Smooth muscle cell of the brain vasculature (primary cell): ENCODE results near the gene RIN3.

Source experiments
- DNase-seq: peaks from one replicate; pipeline ENCODE4 v3.0.0-alpha.2; 2012; ENCODE audit warnings: low read depth, low spot score

RIN3 gene

DNA sequence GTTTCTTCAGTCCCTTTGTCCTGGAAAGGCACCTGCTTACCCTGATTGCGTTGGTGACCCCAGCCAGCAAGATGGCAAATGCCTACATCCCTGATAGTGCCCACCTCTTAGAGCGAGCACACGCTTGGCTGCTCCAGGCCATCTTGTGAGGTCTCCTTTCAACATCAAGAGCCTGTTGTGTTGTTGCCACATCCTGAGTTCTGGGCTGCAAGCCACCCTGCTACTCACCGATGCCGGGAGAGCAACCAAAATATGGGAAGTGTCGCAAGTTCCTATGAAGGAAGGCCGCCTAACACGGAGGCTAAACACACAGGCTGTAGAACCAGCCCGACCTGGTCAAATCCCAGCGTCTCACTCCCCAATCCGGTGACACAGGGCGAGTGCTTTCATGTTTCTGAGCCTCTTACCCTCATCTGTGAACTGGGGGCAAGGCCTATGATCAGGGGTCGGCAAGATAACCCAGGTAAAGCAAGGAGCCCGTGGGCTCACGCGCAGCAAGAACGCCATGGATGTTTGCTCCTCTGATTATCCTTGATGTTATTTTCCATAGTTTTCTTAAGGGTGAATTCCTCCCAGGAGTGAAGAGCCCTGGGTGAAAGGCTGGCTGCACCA is 136.5 kb downstream of the RIN3 start:
- DNase-seq: no peak

DNA sequence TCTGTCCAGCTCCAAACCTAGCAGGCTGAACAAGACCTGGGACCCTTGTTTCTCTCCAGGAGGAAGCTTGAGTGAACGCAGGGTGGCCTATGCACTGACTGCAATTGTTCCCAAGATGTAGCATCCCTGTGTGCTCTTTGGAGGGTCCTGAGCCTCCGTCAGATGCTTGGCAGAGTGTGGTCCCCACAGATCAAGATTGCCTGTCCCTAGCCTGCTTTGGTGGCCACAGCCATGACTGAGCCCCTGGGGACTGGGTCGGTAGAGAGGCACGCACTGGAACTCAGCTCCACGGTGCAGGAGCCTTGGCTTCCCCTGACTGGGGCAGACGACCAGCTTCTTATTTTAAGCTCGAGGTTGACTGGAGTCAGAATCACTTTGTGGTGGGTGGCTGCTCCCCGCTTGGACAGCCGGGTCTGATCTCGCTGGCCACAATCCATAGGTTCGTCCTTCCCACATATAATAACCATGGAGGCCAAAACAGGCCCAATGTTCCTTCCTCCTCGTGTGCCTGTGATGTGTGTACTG is 137.1 kb downstream of the RIN3 start:
- DNase-seq: no peak

DNA sequence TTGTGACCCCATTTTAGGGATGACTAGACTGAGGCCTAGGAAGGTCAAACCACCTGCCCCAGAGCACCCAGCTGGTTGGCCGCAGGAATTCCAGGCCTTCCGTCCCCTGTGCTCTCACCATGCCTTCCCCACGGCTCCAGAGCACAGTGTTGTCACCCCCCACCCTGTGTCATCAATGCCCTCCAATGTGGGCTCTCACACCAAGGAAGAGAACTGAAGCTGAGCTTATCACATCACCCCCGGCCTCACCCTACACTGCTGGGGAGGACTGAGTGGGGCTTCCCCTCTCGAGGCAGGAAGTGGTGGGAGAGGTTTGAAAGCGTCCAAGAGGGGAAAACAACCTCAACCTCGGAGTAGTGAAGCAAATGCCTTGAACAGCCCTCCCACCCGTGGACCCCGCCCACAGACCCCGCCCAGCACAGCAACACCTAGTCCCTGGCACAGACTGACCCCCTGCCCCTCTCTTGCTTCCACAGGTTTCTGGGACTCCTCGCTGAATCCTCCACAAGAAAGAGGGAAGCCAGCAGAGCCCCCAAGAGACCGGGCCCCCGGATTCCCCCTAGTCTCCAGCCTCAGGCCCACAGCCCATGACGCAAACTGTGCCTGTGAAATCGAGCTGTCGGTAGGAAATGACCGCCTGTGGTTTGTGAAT is 137.7 kb downstream of the RIN3 start:
- DNase-seq: no peak

DNA sequence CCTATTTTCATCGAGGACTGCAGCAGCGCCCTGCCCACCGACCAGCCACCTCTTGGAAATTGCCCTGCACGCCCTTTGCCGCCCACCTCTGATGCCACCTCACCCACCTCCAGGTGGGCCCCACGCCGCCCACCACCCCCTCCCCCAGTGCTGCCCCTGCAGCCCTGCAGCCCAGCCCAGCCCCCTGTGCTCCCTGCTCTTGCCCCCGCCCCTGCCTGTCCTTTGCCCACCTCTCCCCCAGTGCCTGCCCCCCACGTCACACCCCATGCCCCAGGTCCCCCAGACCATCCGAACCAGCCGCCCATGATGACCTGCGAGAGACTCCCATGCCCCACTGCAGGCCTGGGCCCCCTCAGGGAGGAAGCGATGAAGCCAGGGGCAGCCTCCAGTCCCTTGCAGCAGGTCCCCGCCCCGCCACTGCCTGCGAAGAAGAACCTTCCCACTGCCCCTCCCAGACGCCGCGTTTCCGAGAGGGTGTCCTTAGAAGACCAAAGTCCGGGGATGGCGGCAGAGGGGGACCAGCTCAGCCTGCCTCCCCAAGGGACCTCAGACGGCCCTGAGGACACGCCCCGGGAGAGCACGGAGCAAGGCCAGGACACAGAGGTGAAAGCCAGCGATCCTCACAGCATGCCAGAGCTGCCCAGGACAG is 138.3 kb downstream of the RIN3 start:
- no peak for DNase-seq

DNA sequence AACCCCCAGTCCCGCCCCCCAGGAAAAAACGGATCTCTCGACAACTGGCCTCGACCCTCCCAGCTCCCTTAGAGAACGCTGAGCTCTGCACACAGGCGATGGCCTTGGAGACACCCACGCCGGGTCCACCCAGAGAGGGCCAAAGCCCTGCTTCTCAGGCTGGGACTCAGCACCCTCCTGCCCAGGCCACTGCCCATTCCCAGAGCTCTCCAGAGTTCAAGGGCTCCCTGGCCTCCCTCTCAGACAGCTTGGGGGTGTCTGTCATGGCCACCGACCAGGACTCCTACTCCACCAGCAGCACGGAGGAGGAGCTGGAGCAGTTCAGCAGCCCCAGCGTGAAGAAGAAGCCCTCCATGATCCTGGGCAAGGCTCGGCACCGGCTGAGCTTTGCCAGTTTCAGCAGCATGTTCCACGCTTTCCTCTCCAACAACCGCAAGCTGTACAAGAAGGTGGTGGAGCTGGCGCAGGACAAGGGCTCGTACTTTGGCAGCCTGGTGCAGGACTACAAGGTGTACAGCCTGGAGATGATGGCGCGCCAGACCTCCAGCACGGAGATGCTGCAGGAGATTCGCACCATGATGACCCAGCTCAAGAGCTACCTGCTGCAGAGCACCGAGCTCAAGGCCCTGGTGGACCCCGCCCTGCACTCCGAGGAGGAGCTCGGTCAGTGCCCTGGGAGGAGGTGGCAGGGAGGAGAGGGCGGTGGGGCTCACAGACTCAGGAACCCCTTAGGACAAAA is 139.0 kb downstream of the RIN3 start:
- DNase-seq: no peak

DNA sequence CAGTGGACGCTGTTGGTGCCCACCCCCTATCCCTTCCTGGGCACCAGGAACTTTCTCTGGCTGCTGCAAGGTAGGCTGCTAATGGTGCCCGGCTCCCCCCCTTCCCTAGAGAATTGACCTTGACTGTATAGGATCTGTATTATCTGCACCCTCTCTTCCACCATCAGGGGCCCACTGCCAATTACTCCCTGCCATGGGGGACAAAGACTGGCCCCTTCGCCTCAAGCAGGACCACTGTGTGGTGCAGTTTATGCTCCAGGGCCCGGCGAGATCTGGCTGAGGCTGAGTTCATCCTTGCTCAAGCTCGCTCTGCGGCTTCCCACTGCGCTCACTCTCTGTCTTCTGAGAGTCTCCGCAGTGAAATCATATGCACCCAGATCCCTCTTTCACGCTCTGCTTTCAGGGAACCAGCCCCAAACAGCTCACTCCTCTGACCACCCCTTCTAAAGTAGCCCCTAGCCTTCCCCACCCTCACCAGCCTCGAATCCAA is 139.6 kb downstream of the RIN3 start:
- no peak for DNase-seq

DNA sequence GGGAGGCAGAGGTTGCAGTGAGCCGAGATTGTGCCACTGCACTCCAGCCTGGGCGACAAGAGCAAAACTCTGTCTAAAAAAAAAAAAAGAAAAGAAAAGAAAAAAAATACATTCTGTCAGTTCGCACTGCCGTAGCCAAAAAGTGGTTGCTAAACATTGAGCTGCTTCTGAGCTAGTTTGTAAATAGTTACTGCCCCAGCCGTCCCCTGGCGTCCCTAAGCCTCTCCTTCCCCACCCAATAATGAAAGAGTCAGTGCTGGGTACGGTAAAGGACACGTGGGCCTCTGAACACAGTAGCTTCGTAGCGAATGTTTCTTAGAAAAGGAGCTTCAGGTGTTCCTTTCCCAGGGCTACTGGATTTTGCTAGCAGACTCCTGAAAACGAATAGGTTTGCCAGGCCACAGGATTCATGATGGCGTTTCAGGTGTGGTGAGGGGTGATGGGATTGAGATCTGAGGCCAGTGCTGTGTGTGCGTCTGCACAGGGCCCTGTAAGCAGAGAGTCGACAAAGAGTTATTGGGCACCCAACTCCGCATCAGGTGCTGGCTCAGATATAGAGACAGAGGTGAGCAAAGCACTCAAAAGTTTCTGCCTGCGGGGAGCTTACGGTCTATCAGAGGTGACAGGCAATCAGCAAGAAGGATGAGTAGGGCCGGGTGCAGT is 140.8 kb downstream of the RIN3 start:
- no peak for DNase-seq

DNA sequence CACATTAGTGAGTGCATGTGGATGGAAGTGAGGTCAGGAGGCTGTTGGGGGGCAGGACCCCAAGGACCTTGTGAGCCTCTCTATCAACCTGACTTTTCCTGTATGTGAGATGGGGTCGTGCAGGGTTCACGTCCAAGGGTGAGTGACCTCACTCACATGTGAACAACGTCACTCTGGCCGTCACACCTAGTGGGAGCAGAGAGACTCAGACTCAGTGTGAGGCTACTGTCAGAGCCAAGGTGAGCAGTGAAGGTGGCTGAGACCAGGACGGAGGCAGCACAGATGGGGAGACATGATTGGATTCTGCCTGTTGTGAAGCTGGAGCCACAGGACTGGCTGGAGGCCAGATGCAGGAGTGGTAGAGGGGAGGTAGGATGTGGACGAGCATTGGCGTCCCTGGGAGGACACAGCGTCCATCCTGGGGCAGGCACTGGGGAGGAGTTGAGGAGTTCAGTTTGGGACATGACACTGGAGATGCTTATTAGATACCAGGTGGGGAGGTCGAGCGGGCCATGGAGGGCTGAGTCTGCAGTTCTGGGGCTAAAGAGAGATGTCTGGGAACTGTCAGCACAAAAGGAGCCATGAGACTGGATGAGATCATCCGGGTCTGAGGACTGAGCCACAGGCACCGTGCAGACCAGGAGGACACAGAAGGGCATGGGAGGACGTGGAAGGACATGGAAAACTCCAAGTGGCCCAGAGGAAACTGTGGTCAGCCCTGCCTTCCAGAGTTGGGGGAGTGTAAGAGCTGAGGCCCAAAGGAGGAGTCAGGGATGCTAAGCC is 142.0 kb downstream of the RIN3 start:
- no peak for DNase-seq

DNA sequence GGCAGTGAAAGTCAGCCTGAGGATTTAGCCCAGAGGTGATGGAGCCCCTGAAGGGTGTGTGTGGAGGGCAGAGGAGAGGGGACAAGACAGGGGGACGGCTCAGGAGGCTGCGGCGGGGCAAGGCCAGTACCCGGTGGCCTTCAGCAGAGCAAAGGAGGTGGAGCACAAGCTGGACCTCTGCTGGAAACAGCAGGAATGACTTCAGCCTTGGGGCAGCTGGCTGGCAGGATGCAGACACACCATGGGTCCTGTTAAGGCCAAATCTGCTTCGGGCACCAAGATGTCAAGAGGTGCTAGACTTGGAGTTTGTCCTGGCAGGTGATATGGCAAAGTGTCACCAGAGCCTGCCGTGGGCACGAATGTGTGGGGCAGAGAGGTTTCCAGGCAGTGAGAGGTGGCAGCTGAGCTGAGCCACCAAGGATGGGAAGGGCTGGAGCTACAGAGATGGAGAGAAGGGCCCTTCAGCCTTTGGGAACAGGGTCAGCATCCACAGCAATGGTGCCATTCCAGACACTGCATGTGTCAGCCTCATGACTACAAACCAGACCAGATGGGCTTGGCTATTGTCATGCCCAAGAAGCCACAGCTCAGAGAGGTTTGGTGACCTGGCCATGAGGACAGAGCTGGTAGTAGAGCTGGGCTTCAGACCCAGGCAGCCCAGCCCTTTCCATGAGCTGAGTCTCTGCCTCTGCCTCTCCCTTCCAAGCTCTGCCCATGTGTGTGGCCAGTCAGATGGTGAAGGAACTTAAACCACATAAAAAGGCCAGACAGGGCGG is 142.9 kb downstream of the RIN3 start:
- no peak for DNase-seq

DNA sequence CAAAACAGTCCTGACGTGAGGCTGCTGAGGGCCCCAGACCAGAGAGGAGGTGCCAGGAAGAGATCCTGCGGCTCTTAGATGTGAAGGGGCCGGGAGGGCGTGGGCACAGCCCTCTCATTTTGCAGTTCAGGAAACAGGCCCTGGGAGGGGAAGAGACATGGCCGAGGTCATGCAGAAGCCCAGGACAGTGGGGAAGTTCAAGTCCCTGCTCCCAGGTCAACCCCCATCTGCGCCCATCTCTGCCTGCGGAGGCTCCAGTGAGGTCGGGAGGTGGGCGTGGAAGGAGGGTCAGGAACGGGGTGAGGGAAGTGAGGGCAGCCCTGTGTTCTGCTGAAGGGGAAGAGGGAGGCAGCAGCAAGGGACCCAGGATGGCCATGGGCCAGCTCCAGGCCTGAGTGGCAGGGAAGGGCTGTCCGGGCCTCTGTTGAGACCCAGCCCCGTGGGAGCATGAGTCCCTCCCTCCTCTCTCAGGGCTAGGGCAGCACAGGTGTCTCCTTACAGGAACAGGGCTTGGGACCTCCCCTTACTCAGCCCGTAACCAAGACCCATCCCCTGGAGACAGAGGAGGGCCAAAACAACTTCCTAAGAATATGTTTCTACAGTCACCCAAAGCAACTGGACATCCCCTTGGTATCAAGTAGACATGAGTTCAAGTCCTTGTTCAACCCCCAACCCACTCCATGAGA is 144.0 kb downstream of the RIN3 start:
- no peak for DNase-seq

DNA sequence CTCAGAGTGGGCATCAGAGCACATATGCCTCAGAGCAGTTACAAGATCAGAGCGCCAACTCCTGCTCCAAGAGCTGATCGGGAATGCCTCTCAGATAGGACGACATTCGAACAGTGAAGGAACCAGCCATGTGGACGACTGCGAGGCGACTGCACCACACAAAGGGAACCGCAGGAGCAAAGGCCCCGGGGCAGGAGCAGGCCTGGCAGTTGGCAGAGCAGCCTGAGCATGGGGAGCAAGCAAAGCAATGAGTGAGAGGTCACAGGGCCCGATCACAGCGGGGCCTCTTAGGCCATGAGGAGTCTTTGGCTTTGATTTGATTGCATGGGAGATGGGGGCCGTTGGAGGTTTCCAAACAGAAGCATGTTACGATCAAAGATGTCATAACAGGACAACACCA is 144.6 kb downstream of the RIN3 start:
- DNase-seq: no peak

DNA sequence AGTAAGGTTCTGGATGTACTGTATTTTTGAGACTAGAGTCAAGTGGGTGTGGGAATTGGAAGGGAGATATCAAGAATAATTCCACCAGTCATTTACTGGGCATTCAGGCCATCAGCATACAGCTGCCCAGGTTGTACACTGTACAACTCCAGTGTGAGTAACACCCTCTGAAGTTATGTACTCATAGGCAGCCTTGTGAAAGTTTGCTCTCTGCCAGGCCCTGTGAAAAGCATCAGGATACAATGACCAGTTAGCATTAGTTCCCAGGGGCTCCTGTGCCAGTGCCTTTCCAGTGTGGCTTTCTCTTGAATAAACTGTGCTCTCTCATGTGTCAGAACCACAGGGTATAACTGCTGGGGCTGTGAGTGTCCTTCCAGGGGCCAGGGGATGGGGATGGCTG is 145.1 kb downstream of the RIN3 start:
- no peak for DNase-seq

DNA sequence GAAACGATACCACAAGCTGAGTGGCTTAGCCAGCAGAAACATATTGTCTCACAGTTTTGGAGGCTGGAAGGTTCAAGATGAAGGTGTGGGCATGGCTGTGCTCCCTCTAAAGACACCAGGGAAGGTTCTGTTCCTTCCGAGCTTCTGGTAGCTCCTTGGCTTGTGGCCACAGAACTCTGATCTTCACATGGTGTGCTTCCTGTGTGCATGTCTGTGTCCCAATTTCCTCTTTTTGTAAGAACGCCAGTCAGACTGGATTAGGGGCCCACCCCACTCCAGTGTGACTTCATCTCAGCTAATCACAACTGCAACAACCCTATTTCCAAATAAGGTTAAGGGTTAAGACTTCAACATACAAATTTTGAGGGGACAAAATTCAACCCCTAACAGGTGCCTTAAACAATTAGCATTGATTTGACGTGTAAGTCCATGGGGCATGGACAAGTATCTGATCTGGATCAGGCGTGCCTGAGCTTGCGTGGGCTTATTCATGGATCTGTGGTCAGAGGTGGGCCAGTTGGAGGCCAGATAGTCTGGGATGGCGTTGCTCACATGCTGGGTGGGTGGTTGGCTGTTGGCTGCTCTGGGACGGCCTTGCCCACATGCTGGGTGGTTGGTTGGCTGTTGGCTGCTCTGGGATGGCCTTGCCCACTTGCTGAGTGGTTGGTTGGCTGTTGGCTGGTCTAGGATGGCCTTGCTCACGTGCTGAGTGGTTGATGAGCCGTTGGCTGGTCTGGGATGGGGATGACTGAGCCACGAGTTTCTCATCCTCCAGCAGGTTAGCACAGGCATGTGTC is 146.4 kb downstream of the RIN3 start:
- no peak for DNase-seq

DNA sequence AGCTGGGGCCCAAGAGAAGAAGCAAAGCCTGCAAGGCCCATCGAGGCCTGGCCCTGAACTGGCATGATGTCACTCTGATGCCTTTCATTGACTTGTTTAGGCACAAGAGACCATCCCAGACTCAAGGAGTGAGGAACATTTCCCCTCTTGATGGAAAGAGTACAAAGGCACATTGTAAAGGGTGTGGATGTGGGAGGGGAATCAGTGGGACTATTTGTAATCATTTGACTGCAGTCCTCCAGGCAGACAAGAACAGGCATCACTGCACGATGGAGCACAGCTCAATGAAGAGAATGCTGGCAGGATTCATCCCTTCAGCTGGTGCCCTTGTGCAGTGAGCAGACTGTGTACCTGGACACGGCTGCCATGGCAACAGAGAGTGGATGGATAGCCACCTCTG is 147.0 kb downstream of the RIN3 start:
- no peak for DNase-seq

DNA sequence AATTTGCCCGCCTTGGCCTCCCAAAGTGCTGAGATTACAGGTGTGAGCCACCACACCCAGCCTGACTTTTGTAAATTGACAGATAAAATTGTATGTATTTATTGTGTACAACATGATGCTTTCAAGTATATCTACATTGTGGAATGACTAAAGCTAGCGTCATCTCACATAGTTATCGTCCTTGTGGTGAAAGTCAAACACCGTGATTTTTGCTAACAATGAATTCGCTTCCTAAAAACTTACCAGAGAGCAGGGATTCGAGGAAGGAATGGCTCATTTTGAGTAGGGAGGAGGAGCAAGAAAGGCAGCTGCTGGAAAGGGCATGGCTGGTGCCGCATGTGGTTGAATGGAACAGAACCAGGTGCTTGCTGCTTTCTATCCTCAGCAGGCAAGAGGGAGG is 149.5 kb downstream of the RIN3 start:
- no peak for DNase-seq

DNA sequence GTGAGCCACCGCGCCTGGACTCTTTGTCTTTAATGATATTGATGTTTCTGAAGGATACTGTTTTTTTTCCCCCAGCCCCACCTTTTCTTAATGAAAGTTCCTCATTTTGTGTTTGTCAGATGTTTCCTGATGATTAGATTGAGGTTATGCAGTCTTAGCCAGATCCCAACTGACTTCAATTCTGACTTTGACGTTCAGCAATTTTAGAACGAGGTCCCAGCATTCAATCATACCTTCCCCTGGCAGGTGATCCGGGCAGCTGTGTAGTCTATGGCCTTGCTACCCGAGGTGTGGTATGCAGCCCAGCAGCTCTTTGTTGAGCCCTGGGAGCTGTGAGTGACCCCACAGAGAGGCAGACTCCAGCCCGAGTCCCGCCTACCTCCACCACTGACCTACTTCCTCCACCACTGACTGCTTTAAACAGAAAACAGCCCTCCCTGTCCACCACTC is 152.1 kb downstream of the RIN3 start:
- no peak for DNase-seq

DNA sequence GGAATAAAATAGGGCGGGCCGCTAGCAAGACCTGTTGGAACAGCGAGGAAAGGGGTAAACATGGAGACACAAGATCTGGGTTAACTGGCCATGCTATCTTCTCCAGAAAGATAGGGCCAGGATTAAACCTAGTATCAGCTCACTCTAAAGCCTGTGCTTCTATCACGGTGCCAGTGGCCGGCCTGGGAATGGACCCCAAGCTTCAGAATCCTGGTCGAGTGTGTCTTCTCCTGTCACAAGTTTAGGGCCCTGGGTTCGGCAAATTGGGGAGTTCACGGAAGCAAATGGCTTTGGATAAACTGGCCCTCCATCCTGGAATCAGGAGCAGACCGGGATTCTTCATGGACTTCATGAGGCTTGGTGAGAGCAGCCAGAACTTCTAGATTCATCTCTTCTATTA is 152.7 kb downstream of the RIN3 start:
- no peak for DNase-seq

DNA sequence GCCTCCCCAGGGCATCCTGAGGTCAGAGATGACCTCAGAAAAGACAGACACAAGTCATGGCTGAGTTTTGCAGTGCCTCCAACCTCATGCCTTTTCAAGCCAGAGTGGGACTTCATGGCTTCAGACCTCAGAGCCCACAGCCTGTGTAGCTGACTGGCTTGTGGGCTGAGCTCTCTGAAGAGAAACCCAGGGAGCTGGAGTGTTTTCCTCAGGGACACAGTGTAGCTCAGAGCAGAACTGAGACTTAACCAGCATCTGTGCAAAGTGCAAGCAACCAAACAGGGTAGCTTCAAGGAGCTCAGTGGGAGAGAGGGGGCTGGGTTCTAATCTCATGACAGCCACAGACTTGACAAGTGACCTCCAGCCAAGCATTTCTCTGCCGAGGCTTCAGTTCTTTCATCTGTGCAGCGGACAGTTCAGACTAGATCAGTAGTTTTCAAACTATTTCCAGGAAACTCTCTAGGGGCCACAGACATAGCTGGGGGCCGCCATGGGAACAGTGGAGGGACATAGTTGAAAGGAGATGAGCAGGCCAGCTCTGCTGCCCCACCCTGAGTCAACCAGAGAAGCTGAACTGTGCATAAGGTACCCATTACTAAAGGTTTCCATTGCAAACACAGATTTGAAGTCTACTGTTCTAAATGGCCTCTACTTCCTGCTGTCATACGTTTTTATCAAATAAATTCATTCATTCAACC is 154.8 kb downstream of the RIN3 start:
- no peak for DNase-seq
